ENCODE measurements around the gene HPX. TPM values are rescaled to one million over a fixed set of nuclear protein-coding genes. Genes with fewer than 3 reads are reported as not detected.

HPX gene
- total and polyA plus RNA-seq, 2 of the 13 experiments (the other 11 are each of a cell fraction or from before 2014, with no cell fraction given), result 9.2 to 57.4 TPM

- peak; percentile 95; the same call in 1 of the 2 replicates for TF ChIP-seq ARID4A (CRISPR knock-in tag; IDR thresholded peaks at IDR 0.05; ENCODE audit: borderline replicate concordance)
- TF ChIP-seq ZNF326 (CRISPR knock-in tag; IDR thresholded peaks at IDR 0.05; ENCODE audit: borderline replicate concordance), result no peak
- TF ChIP-seq ZNF777 (CRISPR knock-in tag; IDR thresholded peaks at IDR 0.05), result no peak
- no peak for TF ChIP-seq ZNF660 (CRISPR knock-in tag; IDR thresholded peaks at IDR 0.05; ENCODE audit: borderline replicate concordance, low read depth)
- TF ChIP-seq HNF4G (IDR thresholded peaks at IDR 0.05; ENCODE audit: borderline replicate concordance, low read depth, low read length), result no peak
- no peak; the same call in 1 of the 2 replicates for TF ChIP-seq HNF4G (CRISPR knock-in tag; IDR thresholded peaks at IDR 0.05; ENCODE audit: borderline replicate concordance, low read depth)
- TF ChIP-seq ZNF460 (CRISPR knock-in tag; IDR thresholded peaks at IDR 0.05; ENCODE audit: borderline replicate concordance), result no peak
- peak; percentile 88 for TF ChIP-seq DMAP1 (CRISPR knock-in tag; IDR thresholded peaks at IDR 0.05)
- peak; percentile 86 for TF ChIP-seq ZFP90 (CRISPR knock-in tag; IDR thresholded peaks at IDR 0.05; ENCODE audit: borderline replicate concordance)
- TF ChIP-seq NKX3-1 (CRISPR knock-in tag; IDR thresholded peaks at IDR 0.05), result no peak
- no peak for TF ChIP-seq RFX3 (CRISPR knock-in tag; IDR thresholded peaks at IDR 0.05)
- no peak for TF ChIP-seq SOX13 (IDR thresholded peaks at IDR 0.05)
- peak in 1 of 2 experiments; percentile 33; a peak in 2 of 4 replicates for TF ChIP-seq SOX13 (CRISPR knock-in tag; conservative IDR thresholded peaks at IDR 0.05 in 1 of 2, IDR thresholded peaks at IDR 0.05 in 1 of 2)
- TF ChIP-seq AGO2 (optimal IDR thresholded peaks at IDR 0.05; ENCODE audit: low read depth, low read length), result peak; percentile 65
- peak; percentile 29; the same call in 1 of the 2 replicates for TF ChIP-seq KLF11 (CRISPR knock-in tag; IDR thresholded peaks at IDR 0.05)
- TF ChIP-seq FOXJ3 (CRISPR knock-in tag; IDR thresholded peaks at IDR 0.05; ENCODE audit: borderline replicate concordance), result peak; percentile 70; the same call in 1 of the 2 replicates
- TF ChIP-seq ZNF574 (CRISPR knock-in tag; IDR thresholded peaks at IDR 0.05), result peak; percentile 97
- TF ChIP-seq ELF4 (CRISPR knock-in tag; IDR thresholded peaks at IDR 0.05; ENCODE audit: borderline replicate concordance), result peak; percentile 85; the same call in 1 of the 2 replicates
- TF ChIP-seq ZFP36L2 (CRISPR knock-in tag; IDR thresholded peaks at IDR 0.05), result no peak
- TF ChIP-seq ZNF713 (CRISPR knock-in tag; IDR thresholded peaks at IDR 0.05), result 0 out of 2 replicates have a peak, but pooled peaks have one; percentile 56
- TF ChIP-seq ZNF260 (CRISPR knock-in tag; IDR thresholded peaks at IDR 0.05; ENCODE audit: borderline replicate concordance, low read depth), result no peak
- peak; percentile 96 for TF ChIP-seq GATAD1 (CRISPR knock-in tag; IDR thresholded peaks at IDR 0.05)
- no peak for TF ChIP-seq REXO4 (CRISPR knock-in tag; IDR thresholded peaks at IDR 0.05; ENCODE audit: borderline replicate concordance)
These were observed 40.5 kb upstream of the HPX start, which contains the start of the genes ARFIP2 and TIMM10B (continued) for GRCh38 chr11:6481012-6481923.

All from HepG2 (cell line).